SK-N-SH (cell line): ENCODE measurements around the gene KLHL26. TPM values are rescaled to one million over a fixed set of nuclear protein-coding genes. Genes with fewer than 3 reads are reported as not detected.

Experiments
- CTCF ChIA-PET: fragments of 300-600, 350-600 bp; formaldehyde crosslinking; extraction: SDS; loops from one replicate; lab custom pipeline; 2021; lab: Yijun Ruan, JAX
- POLR2A ChIA-PET: fragments of 350-600 bp; sonication (Branson Sonifier 250); formaldehyde crosslinking; extraction: SDS; loops from one replicate; lab custom pipeline; 2020; ENCODE audit warnings: antibody characterized with exemption, inconsistent platforms; lab: Yijun Ruan, JAX
- DNase-seq: peaks from one replicate; pipeline ENCODE4 v3.0.0; 2012
- H2AFZ ChIP-seq: fragments of 200-600 bp; sonication (generic); 2 replicates; pipeline ENCODE4 v1.8.1; 2016; ENCODE audit warnings: antibody characterized with exemption, mild to moderate bottlenecking, low read depth
- H3F3A ChIP-seq: fragments of 200-600 bp; sonication (generic); replicated peaks from 2 replicates; pipeline ENCODE3; 2016; ENCODE audit warnings: antibody characterized with exemption, mild to moderate bottlenecking; ENCODE audit not compliant: insufficient read depth
- H3K27ac ChIP-seq, 2 experiments: fragments of 200-500 bp in 1 of 2; fragments of 200-600 bp in 1 of 2; sonication (Bioruptor generic) in 1 of 2; sonication (generic), shearing (Covaris generic) in 1 of 2; 2 replicates each; pipeline versions ENCODE4 v1.5.1 to v1.6.1; 2014 to 2016; ENCODE audit warnings: low read depth in 2 of 2, inconsistent platforms in 1 of 2, low read length in 1 of 2, mild to moderate bottlenecking in 1 of 2, mixed read lengths in 1 of 2
- H3K27me3 ChIP-seq: fragments of 200-600 bp; sonication (generic), shearing (Covaris generic); 2 replicates; pipeline ENCODE4 v1.6.1; 2016; ENCODE audit warnings: mixed run types; ENCODE audit not compliant: insufficient read depth
- H3K36me3 ChIP-seq, 2 experiments: fragments of 200-500 bp in 1 of 2; fragments of 200-600 bp in 1 of 2; sonication (Bioruptor generic) in 1 of 2; sonication (generic) in 1 of 2; replicated peaks in 1 of 2; 2 replicates each; pipeline versions ENCODE3 to v1.5.1; 2014 to 2016; ENCODE audit warnings: low read length in 1 of 2, mild to moderate bottlenecking in 1 of 2; ENCODE audit not compliant: insufficient read depth in 2 of 2, control insufficient read depth in 1 of 2
- H3K4me1 ChIP-seq, 2 experiments: fragments of 200-500 bp in 1 of 2; fragments of 200-600 bp in 1 of 2; sonication (Bioruptor generic) in 1 of 2; sonication (generic), shearing (Covaris generic) in 1 of 2; 2 replicates each; pipeline versions ENCODE4 v1.5.1 to v1.6.1; 2014 to 2016; ENCODE audit warnings: low read depth in 1 of 2, low read length in 1 of 2, mixed run types in 1 of 2; ENCODE audit not compliant: insufficient read depth in 2 of 2, control insufficient read depth in 1 of 2
- H3K4me2 ChIP-seq: fragments of 200-600 bp; sonication (generic), shearing (Covaris generic); 2 replicates; pipeline ENCODE4 v1.6.1; 2017; ENCODE audit warnings: mixed run types
- H3K4me3 ChIP-seq, 2 experiments: fragments of 200-500 bp in 1 of 2; fragments of 200-600 bp in 1 of 2; sonication (Bioruptor generic) in 1 of 2; sonication (generic), shearing (Covaris generic) in 1 of 2; 2 replicates each; pipeline versions ENCODE4 v1.5.1 to v1.8.1; 2014 to 2016; ENCODE audit warnings: low read depth in 2 of 2, inconsistent platforms in 1 of 2, low read length in 1 of 2, mild to moderate bottlenecking in 1 of 2, mixed read lengths in 1 of 2, moderate library complexity in 1 of 2
- H3K79me2 ChIP-seq: fragments of 200-600 bp; sonication (generic); 2 replicates; pipeline ENCODE4 v1.8.1; 2017; ENCODE audit warnings: mild to moderate bottlenecking; ENCODE audit not compliant: insufficient read depth
- H3K9ac ChIP-seq: fragments of 200-600 bp; sonication (generic); 2 replicates; pipeline ENCODE4 v1.6.1; 2017; ENCODE audit warnings: mixed run types
- H3K9me2 ChIP-seq: fragments of 200-600 bp; sonication (generic); 2 replicates; pipeline ENCODE4 v1.6.1; 2017; ENCODE audit warnings: mixed run types
- H3K9me3 ChIP-seq: fragments of 200-600 bp; sonication (generic); 2 replicates; pipeline ENCODE4 v1.6.1; 2017; ENCODE audit warnings: mixed run types, mild to moderate bottlenecking, moderate library complexity
- H4K20me1 ChIP-seq: fragments of 200-600 bp; sonication (generic); 2 replicates; pipeline ENCODE4 v1.6.1; 2017; ENCODE audit warnings: mild to moderate bottlenecking, mixed run types; ENCODE audit not compliant: insufficient read depth
- CHD2 ChIP-seq: fragments of 150-350 bp; IDR thresholded peaks from 2 replicates; pipeline ENCODE4 v1.6.1; 2018; ENCODE audit warnings: low read length; ENCODE audit not compliant: partially characterized antibody
- CTCF ChIP-seq: fragments of 200-600 bp; sonication (generic); IDR thresholded peaks from 2 replicates; pipeline ENCODE4 v1.6.1; 2017; ENCODE audit warnings: antibody characterized with exemption, mild to moderate bottlenecking, moderate library complexity
- JUND ChIP-seq: IDR thresholded peaks from 2 replicates; pipeline ENCODE4 v1.4.0; 2012
- MAX ChIP-seq: IDR thresholded peaks from 2 replicates; pipeline ENCODE4 v1.4.0; 2012; ENCODE audit warnings: low read depth
- NFIC ChIP-seq: IDR thresholded peaks from 2 replicates; pipeline ENCODE4 v1.4.0; 2012; ENCODE audit warnings: borderline replicate concordance
- NRF1 ChIP-seq: IDR thresholded peaks from 2 replicates; pipeline ENCODE4 v1.6.1; 2012; ENCODE audit warnings: low read depth, mild to moderate bottlenecking, low read length
- RCOR1 ChIP-seq: fragments of 150-350 bp; IDR thresholded peaks from 2 replicates; pipeline ENCODE4 v1.6.1; 2017; ENCODE audit warnings: antibody characterized with exemption, low read length
- RFX5 ChIP-seq: IDR thresholded peaks from 2 replicates; pipeline ENCODE4 v1.6.1; 2012; ENCODE audit warnings: mild to moderate bottlenecking, improper control_type of control experiment, low read length
- SIN3A ChIP-seq: IDR thresholded peaks from 2 replicates; pipeline ENCODE4 v1.6.1; 2012; ENCODE audit warnings: low read depth, mild to moderate bottlenecking, low read length, moderate library complexity, borderline replicate concordance
- TAF1 ChIP-seq: IDR thresholded peaks from 2 replicates; pipeline ENCODE4 v1.6.1; 2012; ENCODE audit warnings: low read depth, mild to moderate bottlenecking, low read length, moderate library complexity, borderline replicate concordance
- TCF12 ChIP-seq: IDR thresholded peaks from 2 replicates; pipeline ENCODE4 v1.4.0; 2012
- TEAD4 ChIP-seq: IDR thresholded peaks from 2 replicates; pipeline ENCODE4 v1.4.0; 2012; ENCODE audit warnings: mild to moderate bottlenecking, borderline replicate concordance; ENCODE audit not compliant: insufficient read depth
- USF1 ChIP-seq: IDR thresholded peaks from 2 replicates; pipeline ENCODE4 v1.4.0; 2012; ENCODE audit warnings: low read depth, borderline replicate concordance
- WGBS: methylation state at CpG from one replicate; pipeline ENCODE4 v1.1.6; 2017; ENCODE audit warnings: low lambda C conversion rate; 5-methylcytosine and 5-hydroxymethylcytosine counted together
- polyA plus RNA-seq, 3 experiments: library from polyadenylated mRNA; depleted of rRNA; stranded (reverse); fragments of >200 nt; gene quantifications; 2 replicates each; pipeline ENCODE4 v1.2.3, GENCODE V29; 2012
- TF ChIP-seq, protein P1 (sequence below): IDR thresholded peaks from 2 replicates; pipeline ENCODE4; 2012
- TF ChIP-seq, protein P2 (sequence below): IDR thresholded peaks from 2 replicates; pipeline ENCODE4 v1.4.0; 2012; ENCODE audit warnings: low read depth, borderline replicate concordance
- TF ChIP-seq, protein P3 (sequence below): fragments of 150-350 bp; IDR thresholded peaks from 2 replicates; pipeline ENCODE4 v1.6.1; 2017; ENCODE audit warnings: antibody characterized with exemption, low read length, low read depth, borderline replicate concordance
- TF ChIP-seq, protein P4 (sequence below): IDR thresholded peaks from 2 replicates; pipeline ENCODE4 v1.6.1; 2012; ENCODE audit warnings: mild to moderate bottlenecking, low read depth, low read length, moderate library complexity

KLHL26 gene
- polyA plus RNA-seq, 1 of the 3 experiments (the other 2 are of a cell fraction) = 4.6 TPM

GRCh38 chr19:18710996-18711751 lies 74.3 kb downstream of the KLHL26 start:
- H3K9ac ChIP-seq = no peak overlapping the region
- peaks cover 0 to 29% of the 10 kb centered on the region in 2 experiments; a peak in 1 of 4 replicates for H3K4me1 ChIP-seq
- POLR2A ChIA-PET = no interaction called here
- H2AFZ ChIP-seq = no peak overlapping the region
- CTCF ChIA-PET = interaction anchor here (0.7 to 2.2 kb wide), 3 partner anchors 11 to 136 kb away, joined by 3 to 10 read pairs (median 6); no protein-coding TSS in a partner anchor
- no peak overlapping the region for H3K4me3 ChIP-seq
- TF ChIP-seq TAF1 (no peak), SIN3A (no peak), NRF1 (no peak), NFIC (no peak), CHD2 (no peak), RCOR1 (no peak), CTCF (no peak), RFX5 (no peak), USF1 (no peak), MAX (no peak), TEAD4 (no peak), TCF12 (no peak), JUND (no peak)
- TF ChIP-seq, protein P1, sequence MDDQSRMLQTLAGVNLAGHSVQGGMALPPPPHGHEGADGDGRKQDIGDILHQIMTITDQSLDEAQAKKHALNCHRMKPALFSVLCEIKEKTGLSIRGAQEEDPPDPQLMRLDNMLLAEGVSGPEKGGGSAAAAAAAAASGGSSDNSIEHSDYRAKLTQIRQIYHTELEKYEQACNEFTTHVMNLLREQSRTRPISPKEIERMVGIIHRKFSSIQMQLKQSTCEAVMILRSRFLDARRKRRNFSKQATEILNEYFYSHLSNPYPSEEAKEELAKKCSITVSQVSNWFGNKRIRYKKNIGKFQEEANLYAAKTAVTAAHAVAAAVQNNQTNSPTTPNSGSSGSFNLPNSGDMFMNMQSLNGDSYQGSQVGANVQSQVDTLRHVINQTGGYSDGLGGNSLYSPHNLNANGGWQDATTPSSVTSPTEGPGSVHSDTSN = no peak
- TF ChIP-seq, protein P2, sequence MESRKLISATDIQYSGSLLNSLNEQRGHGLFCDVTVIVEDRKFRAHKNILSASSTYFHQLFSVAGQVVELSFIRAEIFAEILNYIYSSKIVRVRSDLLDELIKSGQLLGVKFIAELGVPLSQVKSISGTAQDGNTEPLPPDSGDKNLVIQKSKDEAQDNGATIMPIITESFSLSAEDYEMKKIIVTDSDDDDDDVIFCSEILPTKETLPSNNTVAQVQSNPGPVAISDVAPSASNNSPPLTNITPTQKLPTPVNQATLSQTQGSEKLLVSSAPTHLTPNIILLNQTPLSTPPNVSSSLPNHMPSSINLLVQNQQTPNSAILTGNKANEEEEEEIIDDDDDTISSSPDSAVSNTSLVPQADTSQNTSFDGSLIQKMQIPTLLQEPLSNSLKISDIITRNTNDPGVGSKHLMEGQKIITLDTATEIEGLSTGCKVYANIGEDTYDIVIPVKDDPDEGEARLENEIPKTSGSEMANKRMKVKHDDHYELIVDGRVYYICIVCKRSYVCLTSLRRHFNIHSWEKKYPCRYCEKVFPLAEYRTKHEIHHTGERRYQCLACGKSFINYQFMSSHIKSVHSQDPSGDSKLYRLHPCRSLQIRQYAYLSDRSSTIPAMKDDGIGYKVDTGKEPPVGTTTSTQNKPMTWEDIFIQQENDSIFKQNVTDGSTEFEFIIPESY = no peak
- TF ChIP-seq, protein P3, sequence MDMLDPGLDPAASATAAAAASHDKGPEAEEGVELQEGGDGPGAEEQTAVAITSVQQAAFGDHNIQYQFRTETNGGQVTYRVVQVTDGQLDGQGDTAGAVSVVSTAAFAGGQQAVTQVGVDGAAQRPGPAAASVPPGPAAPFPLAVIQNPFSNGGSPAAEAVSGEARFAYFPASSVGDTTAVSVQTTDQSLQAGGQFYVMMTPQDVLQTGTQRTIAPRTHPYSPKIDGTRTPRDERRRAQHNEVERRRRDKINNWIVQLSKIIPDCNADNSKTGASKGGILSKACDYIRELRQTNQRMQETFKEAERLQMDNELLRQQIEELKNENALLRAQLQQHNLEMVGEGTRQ = no peak
- TF ChIP-seq, protein P4, sequence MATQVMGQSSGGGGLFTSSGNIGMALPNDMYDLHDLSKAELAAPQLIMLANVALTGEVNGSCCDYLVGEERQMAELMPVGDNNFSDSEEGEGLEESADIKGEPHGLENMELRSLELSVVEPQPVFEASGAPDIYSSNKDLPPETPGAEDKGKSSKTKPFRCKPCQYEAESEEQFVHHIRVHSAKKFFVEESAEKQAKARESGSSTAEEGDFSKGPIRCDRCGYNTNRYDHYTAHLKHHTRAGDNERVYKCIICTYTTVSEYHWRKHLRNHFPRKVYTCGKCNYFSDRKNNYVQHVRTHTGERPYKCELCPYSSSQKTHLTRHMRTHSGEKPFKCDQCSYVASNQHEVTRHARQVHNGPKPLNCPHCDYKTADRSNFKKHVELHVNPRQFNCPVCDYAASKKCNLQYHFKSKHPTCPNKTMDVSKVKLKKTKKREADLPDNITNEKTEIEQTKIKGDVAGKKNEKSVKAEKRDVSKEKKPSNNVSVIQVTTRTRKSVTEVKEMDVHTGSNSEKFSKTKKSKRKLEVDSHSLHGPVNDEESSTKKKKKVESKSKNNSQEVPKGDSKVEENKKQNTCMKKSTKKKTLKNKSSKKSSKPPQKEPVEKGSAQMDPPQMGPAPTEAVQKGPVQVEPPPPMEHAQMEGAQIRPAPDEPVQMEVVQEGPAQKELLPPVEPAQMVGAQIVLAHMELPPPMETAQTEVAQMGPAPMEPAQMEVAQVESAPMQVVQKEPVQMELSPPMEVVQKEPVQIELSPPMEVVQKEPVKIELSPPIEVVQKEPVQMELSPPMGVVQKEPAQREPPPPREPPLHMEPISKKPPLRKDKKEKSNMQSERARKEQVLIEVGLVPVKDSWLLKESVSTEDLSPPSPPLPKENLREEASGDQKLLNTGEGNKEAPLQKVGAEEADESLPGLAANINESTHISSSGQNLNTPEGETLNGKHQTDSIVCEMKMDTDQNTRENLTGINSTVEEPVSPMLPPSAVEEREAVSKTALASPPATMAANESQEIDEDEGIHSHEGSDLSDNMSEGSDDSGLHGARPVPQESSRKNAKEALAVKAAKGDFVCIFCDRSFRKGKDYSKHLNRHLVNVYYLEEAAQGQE = no peak
- peaks cover 6% of the 10 kb centered on the region for H3F3A ChIP-seq
- no peaks in the 10 kb centered on the region for H3K9me3 ChIP-seq
- peaks cover 0 to 3% of the 10 kb centered on the region in 2 experiments for H3K36me3 ChIP-seq
- H4K20me1 ChIP-seq = peaks cover 37% of the 10 kb centered on the region
- no peak overlapping the region for H3K27ac ChIP-seq
- peaks cover 17% of the 10 kb centered on the region; the same call in 1 of the 2 replicates for H3K79me2 ChIP-seq
- no peaks in the 10 kb centered on the region for H3K27me3 ChIP-seq
- 91% methylated on average over 17 of the region's 28 CpGs for WGBS
- no peak overlapping the region for H3K4me2 ChIP-seq
- H3K9me2 ChIP-seq = no peaks in the 10 kb centered on the region
- DNase-seq = peak; percentile 20
